H9 (cell line): ENCODE measurements around the gene GAK. TPM values are rescaled to one million over a fixed set of nuclear protein-coding genes. Genes with fewer than 3 reads are reported as not detected.

Source experiments
- DNase-seq: peaks from one replicate; pipeline ENCODE4 v3.0.0-alpha.2; 2017
- H2AFZ ChIP-seq: one replicate; pipeline ENCODE4 v1.6.1; 2013; ENCODE audit warnings: mild to moderate bottlenecking, low read length, control low read depth, moderate library complexity
- H2AK5ac ChIP-seq: 2 replicates; pipeline ENCODE4 v1.6.1; 2013; ENCODE audit warnings: low read length, control low read depth, mixed read lengths; ENCODE audit not compliant: insufficient read length
- H2BK120ac ChIP-seq: one replicate; pipeline ENCODE4 v1.6.1; 2013; ENCODE audit warnings: low read depth, mild to moderate bottlenecking, low read length, control low read depth, inconsistent platforms; ENCODE audit not compliant: poor library complexity, severe bottlenecking
- H2BK12ac ChIP-seq: 2 replicates; pipeline ENCODE4 v1.6.1; 2013; ENCODE audit warnings: low read length, control low read depth, mixed read lengths, low read depth; ENCODE audit not compliant: insufficient read length
- H2BK15ac ChIP-seq: 2 replicates; pipeline ENCODE4 v1.6.1; 2013; ENCODE audit warnings: low read depth, low read length, control low read depth
- H2BK20ac ChIP-seq: one replicate; pipeline ENCODE4 v1.6.1; 2013; ENCODE audit warnings: low read depth, mild to moderate bottlenecking, low read length, control low read depth, inconsistent platforms; ENCODE audit not compliant: poor library complexity, severe bottlenecking
- H2BK5ac ChIP-seq: 2 replicates; pipeline ENCODE4 v1.6.1; 2013; ENCODE audit warnings: low read length, control low read depth, mixed read lengths; ENCODE audit not compliant: insufficient read length
- H3K14ac ChIP-seq: 2 replicates; pipeline ENCODE4 v1.6.1; 2013; ENCODE audit warnings: low read length, control low read depth; ENCODE audit not compliant: insufficient read depth
- H3K18ac ChIP-seq: 2 replicates; pipeline ENCODE4 v1.6.1; 2013; ENCODE audit warnings: low read depth, mild to moderate bottlenecking, mixed read lengths, low read length, control low read depth; ENCODE audit not compliant: insufficient read length
- H3K23ac ChIP-seq: 2 replicates; pipeline ENCODE4 v1.6.1; 2013; ENCODE audit warnings: low read length, control low read depth, mixed read lengths, low read depth; ENCODE audit not compliant: insufficient read length
- H3K23me2 ChIP-seq: 2 replicates; pipeline ENCODE4 v1.6.1; 2013; ENCODE audit warnings: low read depth, mild to moderate bottlenecking, mixed read lengths, low read length, control low read depth; ENCODE audit not compliant: insufficient read length, poor library complexity, severe bottlenecking
- H3K27ac ChIP-seq: 2 replicates; pipeline ENCODE4 v1.5.1; 2013; ENCODE audit warnings: low read length, control low read depth, mixed read lengths, low read depth; ENCODE audit not compliant: insufficient read length
- H3K27me3 ChIP-seq: 2 replicates; pipeline ENCODE4 v1.6.1; 2013; ENCODE audit warnings: low read length, control low read depth, inconsistent platforms; ENCODE audit not compliant: insufficient read depth
- H3K4ac ChIP-seq: 2 replicates; pipeline ENCODE4 v1.6.1; 2013; ENCODE audit warnings: low read depth, mild to moderate bottlenecking, control low read depth, inconsistent platforms, low read length, moderate library complexity
- H3K4me1 ChIP-seq: 2 replicates; pipeline ENCODE4 v1.6.1; 2013; ENCODE audit warnings: low read length, control low read depth, inconsistent platforms; ENCODE audit not compliant: insufficient read depth
- H3K4me2 ChIP-seq: 2 replicates; pipeline ENCODE4 v1.6.1; 2013; ENCODE audit warnings: low read length, control low read depth, mixed read lengths; ENCODE audit not compliant: insufficient read length, insufficient read depth
- H3K56ac ChIP-seq: 2 replicates; pipeline ENCODE4 v1.6.1; 2013; ENCODE audit warnings: low read depth, mild to moderate bottlenecking, mixed read lengths, low read length, control low read depth; ENCODE audit not compliant: insufficient read length
- H3K79me1 ChIP-seq: 2 replicates; pipeline ENCODE4 v1.6.1; 2013; ENCODE audit warnings: low read depth, mild to moderate bottlenecking, moderate library complexity, low read length, control low read depth, inconsistent platforms; ENCODE audit not compliant: insufficient read depth, poor library complexity, severe bottlenecking
- H3K79me2 ChIP-seq: 2 replicates; pipeline ENCODE4 v1.6.1; 2013; ENCODE audit warnings: low read length, control low read depth, inconsistent platforms; ENCODE audit not compliant: insufficient read depth
- H3K9ac ChIP-seq: 2 replicates; pipeline ENCODE4 v1.6.1; 2013; ENCODE audit warnings: low read length, control low read depth, mixed read lengths; ENCODE audit not compliant: insufficient read length; ENCODE audit errors: extremely low read depth
- H3K9me3 ChIP-seq: one replicate; pipeline ENCODE4 v1.6.1; 2013; ENCODE audit warnings: low read depth, low read length, inconsistent platforms; ENCODE audit not compliant: control insufficient read depth
- H3T11ph ChIP-seq: one replicate; pipeline ENCODE4 v1.6.1; 2013; ENCODE audit warnings: mild to moderate bottlenecking, low read length, control low read depth, inconsistent platforms
- H4K20me1 ChIP-seq: one replicate; pipeline ENCODE4 v1.6.1; 2013; ENCODE audit not compliant: control insufficient read depth, insufficient read length, insufficient read depth
- H4K5ac ChIP-seq: 2 replicates; pipeline ENCODE4 v1.6.1; 2013; ENCODE audit warnings: low read depth, mild to moderate bottlenecking, mixed read lengths, low read length, control low read depth; ENCODE audit not compliant: insufficient read length
- H4K8ac ChIP-seq: replicated peaks from 2 replicates; pipeline ENCODE4 v1.6.1; 2013; ENCODE audit warnings: low read length, control low read depth, mixed read lengths, low read depth; ENCODE audit not compliant: insufficient read length
- H4K91ac ChIP-seq: 2 replicates; pipeline ENCODE4 v1.6.1; 2013; ENCODE audit warnings: low read depth, mild to moderate bottlenecking, moderate library complexity, mixed read lengths, low read length, control low read depth; ENCODE audit not compliant: insufficient read length
- H3K27ac Mint-ChIP-seq, 3 experiments: 2 replicates in 2 of 3; 3 replicates in 1 of 3; pipeline ENCODE4 v1.8.0; 2020 to 2021; ENCODE audit warnings: mixed read lengths in 3 of 3, mild to moderate bottlenecking in 1 of 3, moderate library complexity in 1 of 3
- H3K27me3 Mint-ChIP-seq: 2 replicates; pipeline ENCODE4 v1.8.0; 2021; ENCODE audit warnings: low read depth, mild to moderate bottlenecking, moderate library complexity, mixed read lengths
- H3K36me3 Mint-ChIP-seq, 3 experiments: 2 replicates in 2 of 3; 3 replicates in 1 of 3; pipeline ENCODE4 v1.8.0; 2020 to 2021; ENCODE audit warnings: low read depth in 3 of 3, mixed read lengths in 3 of 3; ENCODE audit not compliant: insufficient read depth in 1 of 3
- H3K4me1 Mint-ChIP-seq, 2 experiments: 2 replicates each; pipeline ENCODE4 v1.8.0; 2020; ENCODE audit warnings: mixed read lengths in 2 of 2
- H3K4me3 Mint-ChIP-seq, 2 experiments: 2 replicates in 1 of 2; 3 replicates in 1 of 2; pipeline ENCODE4 v1.8.0; 2020 to 2021; ENCODE audit warnings: mild to moderate bottlenecking in 2 of 2, mixed read lengths in 2 of 2, moderate library complexity in 1 of 2
- H3K9me3 Mint-ChIP-seq, 2 experiments: 2 replicates in 1 of 2; 3 replicates in 1 of 2; pipeline ENCODE4 v1.8.0; 2020; ENCODE audit warnings: mild to moderate bottlenecking in 2 of 2, mixed read lengths in 2 of 2, moderate library complexity in 1 of 2
- WGBS: extraction: QIAGEN DNeasy Blood & Tissue Kit; methylation state at CpG from one replicate; pipeline ENCODE4 v1.1.7; 2013; ENCODE audit warnings: missing lambda C conversion rate, low lambda C conversion rate, mixed read lengths; ENCODE audit not compliant: insufficient read length; ENCODE audit errors: extremely low coverage; 5-methylcytosine and 5-hydroxymethylcytosine counted together
- total RNA-seq: library from RNA; stranded (reverse); gene quantifications from 2 replicates; pipeline ENCODE4 v1.2.1, GENCODE V29; 2021
- TF ChIP-seq, protein P1 (sequence below): fragments of 200-600 bp; sonication (generic); conservative IDR thresholded peaks from 3 replicates; pipeline ENCODE4 v1.8.0; 2021; ENCODE audit warnings: antibody characterized with exemption, mild to moderate bottlenecking

The GAK gene
- total RNA-seq, 1 experiment from 2014 or later: 80.7 TPM

DNA sequence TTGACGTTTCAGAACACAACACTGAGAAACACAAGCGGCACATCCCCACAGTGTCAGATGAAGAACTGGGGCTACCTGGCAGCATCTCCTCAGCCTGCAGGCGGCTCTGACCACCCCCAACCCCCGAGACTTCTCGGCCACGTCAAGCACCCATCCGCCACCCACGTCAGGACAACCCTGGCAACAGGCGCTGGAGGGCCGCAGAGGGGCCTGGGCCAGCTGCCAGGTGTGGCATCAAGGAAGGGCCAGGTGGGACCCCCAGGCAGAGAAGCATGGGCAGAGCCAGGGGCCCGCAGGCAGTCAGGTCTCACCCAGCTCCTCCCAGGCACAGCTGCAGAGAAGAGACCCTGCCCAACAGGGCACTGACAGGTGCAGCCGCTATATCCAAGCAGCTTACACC is 22.3 kb downstream of the GAK start:
- TF ChIP-seq, protein P1, sequence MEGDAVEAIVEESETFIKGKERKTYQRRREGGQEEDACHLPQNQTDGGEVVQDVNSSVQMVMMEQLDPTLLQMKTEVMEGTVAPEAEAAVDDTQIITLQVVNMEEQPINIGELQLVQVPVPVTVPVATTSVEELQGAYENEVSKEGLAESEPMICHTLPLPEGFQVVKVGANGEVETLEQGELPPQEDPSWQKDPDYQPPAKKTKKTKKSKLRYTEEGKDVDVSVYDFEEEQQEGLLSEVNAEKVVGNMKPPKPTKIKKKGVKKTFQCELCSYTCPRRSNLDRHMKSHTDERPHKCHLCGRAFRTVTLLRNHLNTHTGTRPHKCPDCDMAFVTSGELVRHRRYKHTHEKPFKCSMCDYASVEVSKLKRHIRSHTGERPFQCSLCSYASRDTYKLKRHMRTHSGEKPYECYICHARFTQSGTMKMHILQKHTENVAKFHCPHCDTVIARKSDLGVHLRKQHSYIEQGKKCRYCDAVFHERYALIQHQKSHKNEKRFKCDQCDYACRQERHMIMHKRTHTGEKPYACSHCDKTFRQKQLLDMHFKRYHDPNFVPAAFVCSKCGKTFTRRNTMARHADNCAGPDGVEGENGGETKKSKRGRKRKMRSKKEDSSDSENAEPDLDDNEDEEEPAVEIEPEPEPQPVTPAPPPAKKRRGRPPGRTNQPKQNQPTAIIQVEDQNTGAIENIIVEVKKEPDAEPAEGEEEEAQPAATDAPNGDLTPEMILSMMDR: no peak
- Mint-ChIP-seq H3K9me3 (peaks cover 0 to 8% of the 10 kb centered on the region in 2 experiments; a peak in 4 of 5 replicates), H3K27ac (no peak overlapping the region), H3K4me1 (peaks cover 6 to 7% of the 10 kb centered on the region in 2 experiments), H3K27me3 (no peaks in the 10 kb centered on the region; the same call in 1 of the 2 replicates), H3K4me3 (no peak overlapping the region), H3K36me3 (peaks cover 15 to 46% (median 44%) of the 10 kb centered on the region in 3 experiments)
- no peak overlapping the region for H2BK120ac ChIP-seq
- H3K18ac ChIP-seq: no peak overlapping the region
- no peak overlapping the region for H3K4ac ChIP-seq
- no peak overlapping the region for H4K8ac ChIP-seq
- H3K27me3 ChIP-seq: no peaks in the 10 kb centered on the region
- no peak overlapping the region for H3K4me2 ChIP-seq
- DNase-seq: no peak
- H3K79me1 ChIP-seq: peaks cover 2% of the 10 kb centered on the region
- H3K14ac ChIP-seq: no peak overlapping the region
- no peak overlapping the region for H3K56ac ChIP-seq
- no peaks in the 10 kb centered on the region for H3K23me2 ChIP-seq
- no peak overlapping the region for H4K91ac ChIP-seq
- H3K79me2 ChIP-seq: no peaks in the 10 kb centered on the region
- no peak overlapping the region for H2AK5ac ChIP-seq
- H3K9me3 ChIP-seq: no peaks in the 10 kb centered on the region
- no peak overlapping the region for H3K9ac ChIP-seq
- H3K4me1 ChIP-seq: no peaks in the 10 kb centered on the region
- no peak overlapping the region for H2BK12ac ChIP-seq
- H2AFZ ChIP-seq: no peak overlapping the region
- H4K5ac ChIP-seq: no peak overlapping the region
- H2BK15ac ChIP-seq: no peak overlapping the region
- no peaks in the 10 kb centered on the region for H4K20me1 ChIP-seq
- H2BK20ac ChIP-seq: no peak overlapping the region
- no peak overlapping the region for H3K23ac ChIP-seq
- H3T11ph ChIP-seq: no peak overlapping the region
- no peak overlapping the region for H3K27ac ChIP-seq
- H2BK5ac ChIP-seq: no peak overlapping the region
- WGBS: no CpG with 5 or more reads among the region's 12 CpGs
